ENCODE results near the gene ABCG1.
A peak's percentile ranks its signal among the peaks of the same experiment; 100 is the strongest.

ABCG1 gene

DNA sequence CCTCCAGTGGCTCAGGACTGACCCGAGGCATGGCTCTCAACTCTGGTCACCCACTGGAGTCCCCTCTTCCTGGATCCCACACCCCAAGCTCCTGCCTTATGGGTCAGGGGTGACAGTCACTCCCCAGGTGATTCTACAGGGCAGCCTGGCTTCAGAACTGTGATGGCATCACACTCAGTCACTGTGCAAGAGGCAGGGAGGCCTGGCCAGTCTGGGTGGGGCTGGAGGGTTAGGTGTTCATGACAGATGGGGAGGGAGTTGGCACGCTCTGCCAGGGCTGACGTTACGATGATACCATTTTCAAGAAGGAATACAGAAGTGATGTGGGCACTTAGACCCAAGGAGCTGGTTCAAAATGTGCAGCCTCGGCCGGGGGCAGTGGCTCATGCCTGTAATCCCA lies 25.2 kb upstream of the ABCG1 start:
- H3K27ac ChIP-seq, result no peak overlapping the region
- TF ChIP-seq, protein P1, sequence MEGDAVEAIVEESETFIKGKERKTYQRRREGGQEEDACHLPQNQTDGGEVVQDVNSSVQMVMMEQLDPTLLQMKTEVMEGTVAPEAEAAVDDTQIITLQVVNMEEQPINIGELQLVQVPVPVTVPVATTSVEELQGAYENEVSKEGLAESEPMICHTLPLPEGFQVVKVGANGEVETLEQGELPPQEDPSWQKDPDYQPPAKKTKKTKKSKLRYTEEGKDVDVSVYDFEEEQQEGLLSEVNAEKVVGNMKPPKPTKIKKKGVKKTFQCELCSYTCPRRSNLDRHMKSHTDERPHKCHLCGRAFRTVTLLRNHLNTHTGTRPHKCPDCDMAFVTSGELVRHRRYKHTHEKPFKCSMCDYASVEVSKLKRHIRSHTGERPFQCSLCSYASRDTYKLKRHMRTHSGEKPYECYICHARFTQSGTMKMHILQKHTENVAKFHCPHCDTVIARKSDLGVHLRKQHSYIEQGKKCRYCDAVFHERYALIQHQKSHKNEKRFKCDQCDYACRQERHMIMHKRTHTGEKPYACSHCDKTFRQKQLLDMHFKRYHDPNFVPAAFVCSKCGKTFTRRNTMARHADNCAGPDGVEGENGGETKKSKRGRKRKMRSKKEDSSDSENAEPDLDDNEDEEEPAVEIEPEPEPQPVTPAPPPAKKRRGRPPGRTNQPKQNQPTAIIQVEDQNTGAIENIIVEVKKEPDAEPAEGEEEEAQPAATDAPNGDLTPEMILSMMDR (conservative IDR thresholded peaks at IDR 0.05), result no peak

DNA sequence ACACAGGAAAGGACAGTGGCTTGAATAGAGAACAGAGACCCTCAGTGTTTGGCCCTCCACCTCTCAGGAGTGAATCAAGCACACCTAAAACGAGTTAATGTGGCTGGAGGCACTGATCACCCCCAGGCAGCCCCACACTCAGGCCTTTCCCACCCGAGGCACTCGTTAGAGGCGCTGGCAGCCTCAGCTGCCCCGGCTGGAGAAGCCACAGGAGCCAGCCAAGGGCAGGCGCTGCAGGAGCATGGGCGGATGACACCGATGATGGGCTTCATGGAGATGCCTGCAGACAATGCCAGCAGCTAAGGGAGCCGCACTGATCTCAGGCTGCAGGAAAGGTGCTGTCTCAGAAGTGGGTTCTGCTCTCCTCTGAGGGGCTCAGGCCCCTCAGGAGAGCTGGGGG lies 24.1 kb upstream of the ABCG1 start:
- no peak overlapping the region for H3K27ac ChIP-seq
- TF ChIP-seq, protein P1 (conservative IDR thresholded peaks at IDR 0.05), result no peak

DNA sequence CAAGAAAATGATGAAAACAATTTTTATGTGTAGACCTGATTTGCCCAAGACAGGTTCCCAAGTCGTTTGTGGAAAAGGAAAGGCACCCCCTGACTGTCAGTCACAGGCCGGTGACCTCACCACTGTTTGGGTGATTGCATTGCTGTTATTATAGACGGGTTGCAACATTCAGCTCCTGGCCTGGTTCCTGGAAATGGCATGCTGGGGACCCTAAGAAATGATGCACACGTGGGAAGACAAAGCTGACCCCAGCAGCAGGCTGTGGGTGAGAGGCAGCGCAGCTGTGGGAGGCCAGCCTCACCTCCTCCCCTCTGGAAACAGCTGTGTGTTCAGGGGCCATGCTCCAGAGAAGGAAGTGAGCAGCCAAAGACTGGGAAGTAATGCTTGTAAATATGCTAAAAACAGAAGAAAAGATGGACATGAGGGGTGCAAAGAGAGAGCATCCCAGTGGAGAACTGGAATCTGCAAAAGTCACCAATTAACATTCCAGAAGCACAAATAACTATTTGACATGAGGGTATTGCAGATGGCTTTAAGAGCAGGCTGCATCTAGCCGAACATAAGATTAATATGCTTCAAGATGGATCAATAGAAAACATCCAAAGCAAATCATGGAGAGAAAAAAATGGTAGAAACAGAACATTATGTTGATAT lies 23.4 kb upstream of the ABCG1 start:
- TF ChIP-seq, protein P1 (conservative IDR thresholded peaks at IDR 0.05), result no peak
- H3K27ac ChIP-seq, result no peak overlapping the region

DNA sequence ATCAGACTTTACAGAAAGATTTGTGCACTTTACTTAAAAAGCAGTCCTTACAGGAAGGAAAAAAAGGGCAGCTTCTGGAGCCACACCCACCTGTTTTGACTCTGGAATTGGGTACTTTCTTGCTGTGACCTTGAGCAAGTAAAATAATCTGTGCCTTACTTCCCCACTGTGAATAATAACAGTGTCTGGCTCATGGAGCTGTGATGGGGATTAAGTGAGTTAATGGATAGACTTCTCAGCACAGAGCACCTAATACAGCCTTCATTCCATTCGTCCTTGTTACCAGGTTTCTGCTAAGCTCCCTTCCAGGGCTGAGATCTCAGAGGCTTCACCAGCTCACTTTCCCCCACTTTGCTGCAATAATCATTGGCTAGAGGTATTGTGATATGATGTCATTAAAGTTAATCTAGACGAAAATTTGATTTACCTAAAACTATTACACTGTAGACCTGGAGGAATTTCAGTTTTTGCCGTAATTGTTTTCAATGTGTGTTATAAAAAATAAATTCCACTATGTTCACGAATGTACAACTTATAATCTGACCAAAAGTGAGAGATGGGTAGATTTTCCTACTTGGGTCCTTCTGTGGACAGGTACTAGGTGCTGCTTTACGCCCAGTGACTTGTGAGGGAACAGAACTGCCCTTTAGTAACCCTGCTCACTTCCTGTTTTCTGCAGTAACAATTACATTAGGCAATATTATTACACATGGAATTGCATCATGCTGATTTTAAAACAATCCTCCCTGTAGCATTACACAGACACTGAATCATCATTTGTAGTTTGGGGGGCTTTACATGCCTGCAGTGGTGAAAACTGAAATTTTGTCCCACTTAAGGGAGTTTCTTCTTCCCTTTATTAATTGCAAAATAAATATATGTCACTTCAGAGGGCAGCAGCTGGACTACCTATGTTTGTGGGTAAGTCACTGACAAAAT lies 19.7 kb upstream of the ABCG1 start:
- peak overlapping the region; percentile 20 for H3K27ac ChIP-seq
- TF ChIP-seq, protein P1 (conservative IDR thresholded peaks at IDR 0.05), result no peak

DNA sequence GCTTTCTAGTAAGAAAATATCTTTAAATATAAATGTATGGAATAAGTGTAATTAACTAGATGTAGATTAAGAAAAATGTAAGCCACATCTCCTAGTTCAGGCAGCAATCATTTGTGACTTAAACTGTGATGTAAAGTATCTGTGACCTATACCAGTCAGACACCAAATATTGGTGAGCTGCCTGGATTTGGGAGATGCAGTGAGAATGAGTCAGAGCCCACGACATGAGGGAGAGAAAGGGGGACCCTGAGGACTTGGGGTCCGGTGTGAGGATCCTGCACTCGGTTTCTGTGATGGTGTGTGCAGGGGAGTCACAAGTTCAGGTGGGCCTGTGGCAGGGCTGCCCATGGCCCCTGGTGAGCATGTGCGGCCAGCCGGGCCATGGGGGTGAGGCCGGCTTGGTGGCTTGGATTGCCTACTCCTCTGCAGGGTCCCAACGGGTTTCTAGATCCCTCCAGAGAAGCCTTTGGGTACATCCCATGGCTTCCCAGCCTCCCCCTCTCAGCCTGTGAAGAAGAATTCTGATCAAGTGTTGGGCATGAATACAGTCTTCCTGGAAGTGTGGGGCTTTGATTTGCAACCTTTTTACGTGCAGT lies 19.0 kb upstream of the ABCG1 start:
- TF ChIP-seq, protein P1 (conservative IDR thresholded peaks at IDR 0.05), result no peak
- peak overlapping the region; percentile 20 for H3K27ac ChIP-seq

DNA sequence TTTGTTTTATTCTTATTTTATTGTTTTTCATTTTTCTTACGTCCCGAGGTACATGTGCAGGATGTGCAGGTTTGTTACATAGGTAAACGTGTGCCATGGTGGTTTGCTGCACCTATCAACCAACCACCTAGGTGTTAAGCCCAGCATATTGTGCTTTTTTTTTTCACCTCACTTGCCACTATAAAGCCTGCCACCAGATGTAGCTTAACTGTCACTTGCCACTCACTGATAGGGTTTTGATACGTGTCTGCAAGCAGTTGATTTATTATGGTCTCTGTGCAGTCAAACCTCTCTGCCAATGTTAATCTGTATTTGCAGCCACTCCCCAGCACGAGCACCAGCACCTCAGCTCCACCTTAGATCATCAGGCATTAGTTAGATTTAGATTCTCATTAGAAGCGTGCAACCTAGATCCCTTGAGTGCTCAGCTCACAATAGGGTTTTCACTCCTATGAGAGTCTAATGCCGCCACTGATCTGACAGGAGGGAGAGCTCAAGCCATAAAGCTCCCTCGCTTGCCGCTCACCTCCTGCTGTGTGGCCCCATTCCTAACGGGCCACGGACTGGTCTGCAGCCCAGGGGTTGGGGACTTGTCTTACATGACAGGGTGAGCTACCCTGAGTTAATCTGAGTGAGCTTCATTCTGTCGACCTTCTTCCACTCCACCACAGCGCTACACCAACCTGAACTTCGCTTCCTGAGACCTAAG lies 17.9 kb upstream of the ABCG1 start:
- TF ChIP-seq, protein P1 (conservative IDR thresholded peaks at IDR 0.05), result no peak
- no peak overlapping the region for H3K27ac ChIP-seq

Measured in VCaP (cell line).